ENCODE data around the gene ORC2.
A peak's percentile ranks its signal among the peaks of the same experiment; 100 is the strongest.

Gene ORC2

GRCh38 chr2:200860092-200860795 lies 103.2 kb downstream of the ORC2 start:
- DNase-seq (ENCODE audit: low read depth), result peak; percentile 55

Measured in amniotic epithelial cell (primary cell).